Nephron progenitor cell (in vitro differentiated cells): Measurements from ENCODE around the gene TBL1X.

Experiments used
- DNase-seq: peaks from one replicate; pipeline ENCODE4 v3.0.0; 2021
- H3K27ac Mint-ChIP-seq: 2 replicates; pipeline ENCODE4 v1.8.0; 2021; ENCODE audit warnings: mild to moderate bottlenecking, moderate library complexity, mixed read lengths
- H3K27me3 Mint-ChIP-seq: 2 replicates; pipeline ENCODE4 v1.8.0; 2021; ENCODE audit warnings: mild to moderate bottlenecking, low read depth, mixed read lengths; ENCODE audit not compliant: poor library complexity
- H3K36me3 Mint-ChIP-seq: 2 replicates; pipeline ENCODE4 v1.8.0; 2021; ENCODE audit warnings: low read depth, mixed read lengths
- H3K4me1 Mint-ChIP-seq: 2 replicates; pipeline ENCODE4 v1.8.0; 2021; ENCODE audit warnings: mixed read lengths
- H3K4me3 Mint-ChIP-seq: 2 replicates; pipeline ENCODE4 v1.8.0; 2021; ENCODE audit warnings: mild to moderate bottlenecking, moderate library complexity, mixed read lengths
- H3K9me3 Mint-ChIP-seq: 2 replicates; pipeline ENCODE4 v1.8.0; 2021; ENCODE audit warnings: mild to moderate bottlenecking, moderate library complexity, mixed read lengths
- CTCF ChIP-seq: fragments of 200-600 bp; sonication (generic); IDR thresholded peaks from 2 replicates; pipeline ENCODE4 v1.5.0; 2021; ENCODE audit warnings: antibody characterized with exemption

Gene TBL1X

GRCh38 chrX:9687899-9688298, 223.0 kb downstream of the TBL1X start:
- no peak overlapping the region for H3K27ac Mint-ChIP-seq
- H3K4me3 Mint-ChIP-seq: no peak overlapping the region
- H3K9me3 Mint-ChIP-seq: peaks cover 46% of the 10 kb centered on the region
- DNase-seq: no peak
- H3K4me1 Mint-ChIP-seq: no peaks in the 10 kb centered on the region
- no peak for TF ChIP-seq CTCF
- peaks cover 75% of the 10 kb centered on the region for H3K36me3 Mint-ChIP-seq
- H3K27me3 Mint-ChIP-seq: peaks cover 3% of the 10 kb centered on the region

- Mint-ChIP-seq H3K36me3 (peaks cover 81% of the 10 kb centered on the region), H3K27ac (peak overlapping the region; percentile 57), H3K4me3 (no peak overlapping the region), H3K4me1 (no peaks in the 10 kb centered on the region), H3K9me3 (peaks cover 55% of the 10 kb centered on the region), H3K27me3 (peaks cover 3% of the 10 kb centered on the region)
- TF ChIP-seq CTCF: no peak
- DNase-seq: no peak
These were observed 224.0 kb downstream of the TBL1X start for GRCh38 chrX:9688833-9689232.

GRCh38 chrX:9690046-9690445, 225.2 kb downstream of the TBL1X start:
- peaks cover 3% of the 10 kb centered on the region for H3K27me3 Mint-ChIP-seq
- H3K9me3 Mint-ChIP-seq: peaks cover 54% of the 10 kb centered on the region
- no peaks in the 10 kb centered on the region for H3K4me1 Mint-ChIP-seq
- H3K27ac Mint-ChIP-seq: no peak overlapping the region
- no peak for TF ChIP-seq CTCF
- H3K4me3 Mint-ChIP-seq: no peak overlapping the region
- no peak for DNase-seq
- H3K36me3 Mint-ChIP-seq: peaks cover 82% of the 10 kb centered on the region

- H3K9me3 Mint-ChIP-seq: peaks cover 38% of the 10 kb centered on the region
- H3K4me1 Mint-ChIP-seq: no peaks in the 10 kb centered on the region
- no peak for TF ChIP-seq CTCF
- DNase-seq: no peak
- H3K27me3 Mint-ChIP-seq: peaks cover 3% of the 10 kb centered on the region
- H3K27ac Mint-ChIP-seq: no peak overlapping the region
- peaks cover 82% of the 10 kb centered on the region for H3K36me3 Mint-ChIP-seq
- no peak overlapping the region for H3K4me3 Mint-ChIP-seq
These were observed 228.6 kb downstream of the TBL1X start for GRCh38 chrX:9693307-9694001.

DNA sequence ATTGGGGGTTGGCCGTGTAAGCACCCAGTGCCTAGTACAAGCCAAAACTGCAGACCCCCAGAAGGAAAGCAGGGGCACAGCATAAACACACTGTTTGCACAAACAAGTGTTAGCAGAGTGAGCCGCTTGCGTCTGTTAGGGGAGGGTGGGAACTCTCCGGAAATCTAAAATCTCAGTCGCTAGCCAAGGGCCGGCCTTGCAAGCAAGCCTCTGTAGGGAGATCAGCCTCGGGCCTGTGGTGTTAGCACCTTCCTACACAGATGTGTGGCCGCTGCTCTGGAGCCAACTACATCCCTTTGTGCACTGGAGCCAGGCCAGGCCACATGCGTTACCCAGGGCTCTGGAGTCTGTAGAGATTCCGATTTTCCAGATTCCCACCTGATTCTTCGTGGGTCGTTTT, 233.7 kb downstream of the TBL1X start:
- H3K9me3 Mint-ChIP-seq: peaks cover 55% of the 10 kb centered on the region
- no peak for TF ChIP-seq CTCF
- DNase-seq: no peak

GRCh38 chrX:9700555-9700954, 235.7 kb downstream of the TBL1X start:
- no peak for TF ChIP-seq CTCF
- peaks cover 94% of the 10 kb centered on the region for H3K36me3 Mint-ChIP-seq
- no peaks in the 10 kb centered on the region for H3K27me3 Mint-ChIP-seq
- peaks cover 6% of the 10 kb centered on the region for H3K4me1 Mint-ChIP-seq
- peaks cover 63% of the 10 kb centered on the region for H3K9me3 Mint-ChIP-seq
- H3K27ac Mint-ChIP-seq: peak overlapping the region; percentile 11
- no peak for DNase-seq
- H3K4me3 Mint-ChIP-seq: no peak overlapping the region

More for the DNA sequence above, 233.7 kb downstream of the TBL1X start:
- no peaks in the 10 kb centered on the region for H3K27me3 Mint-ChIP-seq
- H3K36me3 Mint-ChIP-seq: peaks cover 88% of the 10 kb centered on the region
- H3K27ac Mint-ChIP-seq: no peak overlapping the region
- H3K4me1 Mint-ChIP-seq: no peaks in the 10 kb centered on the region
- H3K4me3 Mint-ChIP-seq: no peak overlapping the region
